CD4-positive, alpha-beta T cell (primary cell): ENCODE results near the gene C20orf202. TPM values are rescaled to one million over a fixed set of nuclear protein-coding genes. Genes with fewer than 3 reads are reported as not detected.

Source experiments
- ATAC-seq: fragments of 200-7000 bp; cut with Tn5 transposase; one replicate; pipeline ENCODE4 v1.10.0; 2022; ENCODE audit warnings: mild to moderate bottlenecking; ENCODE audit not compliant: poor library complexity
- CTCF ChIA-PET: fragments of 350-600 bp; sonication (Branson Sonifier 250); formaldehyde crosslinking; loops from one replicate; lab custom pipeline; 2021; ENCODE audit warnings: antibody characterized with exemption, inconsistent platforms; lab: Charles Lee
- POLR2A ChIA-PET: fragments of 350-600 bp; sonication (Branson Sonifier 250); formaldehyde crosslinking; loops from one replicate; lab custom pipeline; 2021; ENCODE audit warnings: antibody characterized with exemption, inconsistent platforms; lab: Charles Lee
- DNase-seq, 14 experiments: peaks; one replicate each; pipeline ENCODE4 v3.0.0-alpha.2; 2013 to 2020; ENCODE audit warnings: mixed read lengths in 2 of 14
- H3K27ac ChIP-seq, 2 donors: one replicate each; pipeline versions ENCODE4 v1.5.1 to v1.7.0; 2013; ENCODE audit warnings: low read length in 2 of 2, low read depth in 1 of 2, mild to moderate bottlenecking in 1 of 2
- H3K27me3 ChIP-seq, 2 experiments: 1 replicate in 1 of 2; 2 replicates in 1 of 2; pipeline versions ENCODE4 v1.6.1 to v1.7.0; 2013; ENCODE audit warnings: low read length in 2 of 2, control low read depth in 1 of 2, mild to moderate bottlenecking in 1 of 2, moderate library complexity in 1 of 2; ENCODE audit not compliant: insufficient read depth in 2 of 2, control insufficient read depth in 1 of 2
- H3K36me3 ChIP-seq: one replicate; pipeline ENCODE4 v1.6.1; 2013; ENCODE audit warnings: low read length, control low read depth; ENCODE audit not compliant: insufficient read depth
- H3K4me1 ChIP-seq: one replicate; pipeline ENCODE4 v1.6.1; 2013; ENCODE audit warnings: low read length, control low read depth; ENCODE audit not compliant: insufficient read depth
- H3K4me3 ChIP-seq: one replicate; pipeline ENCODE4 v1.5.1; 2013; ENCODE audit warnings: mild to moderate bottlenecking, low read length, moderate library complexity
- H3K9me3 ChIP-seq, 2 experiments: 1 replicate in 1 of 2; 2 replicates in 1 of 2; pipeline versions ENCODE4 v1.6.1 to v1.7.0; 2013; ENCODE audit warnings: low read length in 2 of 2, mild to moderate bottlenecking in 2 of 2, control low read depth in 1 of 2, moderate library complexity in 1 of 2; ENCODE audit not compliant: control insufficient read depth in 1 of 2, insufficient read depth in 1 of 2
- H3K27ac Mint-ChIP-seq: one replicate; pipeline ENCODE4 v1.8.0; 2020; ENCODE audit warnings: mixed read lengths
- H3K27me3 Mint-ChIP-seq: one replicate; pipeline ENCODE4 v1.8.0; 2021; ENCODE audit warnings: mixed read lengths
- H3K36me3 Mint-ChIP-seq: one replicate; pipeline ENCODE4 v1.8.0; 2021; ENCODE audit warnings: low read depth, mixed read lengths
- H3K4me1 Mint-ChIP-seq: one replicate; pipeline ENCODE4 v1.8.0; 2021; ENCODE audit warnings: low read depth, mixed read lengths
- H3K4me3 Mint-ChIP-seq: one replicate; pipeline ENCODE4 v1.8.0; 2020; ENCODE audit warnings: mild to moderate bottlenecking, mixed read lengths
- H3K9me3 Mint-ChIP-seq: one replicate; pipeline ENCODE4 v1.8.0; 2020; ENCODE audit warnings: mixed read lengths
- CTCF ChIP-seq: fragments of 200-600 bp; IDR thresholded peaks from one replicate; pipeline ENCODE4 v1.8.0; 2022; ENCODE audit warnings: antibody characterized with exemption, mild to moderate bottlenecking
- intact Hi-C, 2 experiments: fragments of 100-400 bp; cut with DNase I in 1 of 2; cut with micrococcal nuclease in 1 of 2; formaldehyde crosslinking; loops; one replicate each; pipeline versions ENCODE4 v1.15.1 to v1.9.0; 2023 to 2025; cut with DNase I, micrococcal nuclease
- total RNA-seq, 174 experiments: library from RNA in 2 of 174; stranded (reverse) in 2 of 174; gene quantifications; one replicate each; pipeline ENCODE4 v1.2.3 and lab custom pipeline; 2021 to 2026

The C20orf202 gene
- total RNA-seq, 2 experiments from 2014 or later = not detected

GRCh38 chr20:1240549-1240948 lies 37.3 kb downstream of the C20orf202 start:
- peaks cover 0 to 12% of the 10 kb centered on the region in 2 experiments for H3K27me3 ChIP-seq
- H3K27ac Mint-ChIP-seq = no peak overlapping the region
- intact Hi-C loops = no loop called here
- POLR2A ChIA-PET = no interaction called here
- H3K27me3 Mint-ChIP-seq = peaks cover 13% of the 10 kb centered on the region
- no peaks in the 10 kb centered on the region for H3K36me3 Mint-ChIP-seq
- H3K4me1 Mint-ChIP-seq = no peaks in the 10 kb centered on the region
- no peak overlapping the region for H3K4me3 Mint-ChIP-seq
- ATAC-seq (no peak), DNase-seq (no peak)
- H3K9me3 ChIP-seq = no peaks in the 10 kb centered on the region
- H3K36me3 ChIP-seq = no peaks in the 10 kb centered on the region
- CTCF ChIA-PET = no interaction called here
- no peak overlapping the region for H3K27ac ChIP-seq
- no peaks in the 10 kb centered on the region for H3K9me3 Mint-ChIP-seq
- TF ChIP-seq CTCF = no peak
- H3K4me3 ChIP-seq = no peak overlapping the region
- H3K4me1 ChIP-seq = no peaks in the 10 kb centered on the region

DNA sequence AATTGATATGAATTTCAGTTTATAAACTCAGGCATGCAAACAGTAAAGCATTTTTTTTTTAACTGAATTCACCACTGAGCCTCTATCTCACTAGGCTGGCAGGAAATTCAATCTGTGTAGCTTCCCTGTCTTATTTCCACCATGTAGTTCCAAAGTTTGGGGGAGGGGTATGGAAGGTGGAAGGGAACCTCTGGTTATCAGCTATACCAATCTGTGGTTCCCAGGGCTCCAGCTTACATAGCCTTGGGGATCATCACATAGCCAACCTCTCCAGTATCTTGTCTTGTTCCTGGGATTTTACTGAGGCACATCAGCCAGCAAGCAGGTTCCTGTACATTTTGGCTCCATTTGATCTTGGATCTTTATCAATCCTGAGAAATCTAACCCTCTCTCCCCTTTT lies 38.2 kb downstream of the C20orf202 start:
- H3K27ac Mint-ChIP-seq = no peak overlapping the region
- ChIA-PET POLR2A (no interaction called here), CTCF (no interaction called here)
- Histone ChIP-seq H3K36me3 (no peaks in the 10 kb centered on the region), H3K27ac (no peak overlapping the region), H3K4me3 (no peak overlapping the region), H3K9me3 (no peaks in the 10 kb centered on the region), H3K4me1 (no peaks in the 10 kb centered on the region), H3K27me3 (peaks cover 0 to 12% of the 10 kb centered on the region in 2 experiments)
- DNase-seq (no peak), ATAC-seq (no peak)
- no peak for TF ChIP-seq CTCF
- H3K4me3 Mint-ChIP-seq = no peak overlapping the region
- intact Hi-C loops = no loop called here
- H3K27me3 Mint-ChIP-seq = peaks cover 7% of the 10 kb centered on the region
- H3K9me3 Mint-ChIP-seq = no peaks in the 10 kb centered on the region
- H3K36me3 Mint-ChIP-seq = no peaks in the 10 kb centered on the region
- no peaks in the 10 kb centered on the region for H3K4me1 Mint-ChIP-seq

DNA sequence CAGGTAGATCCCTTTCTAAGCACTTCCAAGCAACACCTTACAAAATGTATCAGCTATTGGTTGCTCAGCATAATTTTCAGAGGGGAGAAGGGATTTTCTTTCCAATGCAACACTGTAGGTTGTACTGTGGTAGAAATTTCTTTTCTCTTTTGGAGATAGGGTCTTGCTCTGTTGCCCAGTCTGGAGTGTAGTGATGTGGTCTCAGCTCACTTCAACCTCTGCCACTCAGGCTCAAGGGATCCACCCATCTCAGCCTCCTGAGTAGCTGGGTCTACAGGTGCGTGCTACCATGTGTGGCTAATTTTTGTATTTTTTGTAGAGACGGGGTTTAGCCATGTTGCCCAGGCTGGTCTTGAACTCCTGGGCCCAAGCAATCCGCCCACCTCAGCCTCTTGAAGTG lies 38.8 kb downstream of the C20orf202 start:
- no peaks in the 10 kb centered on the region for H3K36me3 Mint-ChIP-seq
- H3K9me3 Mint-ChIP-seq = no peaks in the 10 kb centered on the region
- Histone ChIP-seq H3K4me3 (no peak overlapping the region), H3K4me1 (no peaks in the 10 kb centered on the region), H3K36me3 (no peaks in the 10 kb centered on the region), H3K9me3 (no peaks in the 10 kb centered on the region), H3K27me3 (peaks cover 0 to 12% of the 10 kb centered on the region in 2 experiments), H3K27ac (no peak overlapping the region)
- POLR2A ChIA-PET = interaction anchor here (0.9 kb wide), 1 partner anchor 45 kb away, joined by 3 read pairs; no protein-coding TSS in a partner anchor
- no peak overlapping the region for H3K27ac Mint-ChIP-seq
- peaks cover 7% of the 10 kb centered on the region for H3K27me3 Mint-ChIP-seq
- no peak for DNase-seq
- no peak for TF ChIP-seq CTCF
- H3K4me1 Mint-ChIP-seq = no peaks in the 10 kb centered on the region
- CTCF ChIA-PET = no interaction called here
- H3K4me3 Mint-ChIP-seq = no peak overlapping the region
- intact Hi-C loops = no loop called here
- no peak for ATAC-seq
